NCI-H2171 treated with DMSO at 0.1 percent for 48 hours (cell line): ENCODE data around the gene TOR1B.

Experiments used
- DNase-seq: peaks from one replicate; lab custom pipeline; 2025; lab: John Stamatoyannopoulos, UW

TOR1B gene

GRCh38 chr9:129845373-129845772 is 42.4 kb downstream of the TOR1B start:
- DNase-seq, result no peak

DNA sequence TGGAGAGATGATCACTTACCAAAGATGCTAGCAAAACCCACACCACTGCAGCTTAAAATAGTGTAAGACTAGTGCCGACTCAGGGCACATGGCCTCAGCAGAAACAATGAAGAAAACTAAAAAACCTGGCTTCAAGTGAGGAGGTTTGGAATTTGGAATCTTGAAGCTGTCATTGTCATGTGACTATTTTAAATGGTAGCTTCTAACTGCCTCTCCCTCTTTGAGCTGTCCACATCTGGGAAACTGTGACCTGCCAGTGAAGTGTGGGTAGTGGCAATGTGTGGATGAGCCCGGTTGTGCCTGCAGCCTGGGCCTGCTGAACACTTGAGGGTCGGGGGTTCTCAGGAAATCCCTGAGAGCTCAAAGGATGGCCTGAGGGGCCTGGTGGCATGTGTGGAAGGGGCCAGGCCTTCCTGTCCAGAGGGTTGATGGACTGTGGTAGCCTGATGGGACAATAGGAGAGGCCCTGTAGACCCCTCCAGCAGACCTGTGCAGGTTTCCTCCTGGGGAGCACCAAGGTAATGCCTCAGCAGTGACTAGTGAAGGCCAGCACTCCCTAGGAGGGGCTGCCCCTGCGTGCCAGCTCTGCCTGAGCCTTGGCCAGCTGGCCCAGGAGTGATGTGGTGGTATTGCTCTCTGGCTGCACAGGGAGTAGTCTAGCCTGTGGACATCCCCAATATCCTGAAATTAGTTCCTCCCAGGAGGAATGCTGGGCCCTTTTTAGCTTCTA is 45.9 kb downstream of the TOR1B start:
- DNase-seq, result no peak

GRCh38 chr9:129849901-129850300 is 46.9 kb downstream of the TOR1B start:
- no peak for DNase-seq

DNA sequence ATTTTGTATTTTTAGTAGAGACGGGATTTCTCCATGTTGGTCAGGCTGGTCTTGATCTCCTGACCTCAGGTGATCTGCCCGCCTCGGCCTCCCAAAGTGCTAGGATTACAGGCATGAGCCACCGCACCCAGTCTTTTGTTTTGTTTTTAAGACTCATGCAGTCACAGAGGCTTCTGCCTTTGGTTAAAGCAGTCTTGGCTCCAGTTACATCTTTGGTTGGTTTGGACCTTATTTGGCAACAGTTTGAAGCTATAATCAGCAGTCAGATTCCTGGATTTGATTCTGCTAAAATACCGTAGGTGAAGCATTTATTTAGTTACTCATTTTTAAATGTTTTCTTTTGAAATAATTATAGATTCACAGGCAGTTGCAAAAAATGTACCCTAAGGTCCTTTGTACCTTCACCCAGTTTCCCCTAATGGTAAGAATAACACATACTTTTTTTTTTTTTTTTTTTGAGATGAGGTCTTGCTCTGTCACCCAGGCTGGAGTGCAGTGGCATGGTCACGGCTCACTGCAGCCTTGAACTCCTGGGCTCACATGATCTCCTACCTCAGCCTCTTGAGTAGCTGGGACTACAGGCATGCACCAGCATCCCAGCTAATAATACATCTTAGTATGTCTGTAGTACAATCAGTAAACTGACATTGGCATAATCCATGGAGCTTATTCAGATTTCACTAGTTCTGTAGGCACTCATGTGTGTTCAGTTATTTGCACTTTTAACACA is 48.0 kb downstream of the TOR1B start:
- DNase-seq, result no peak

DNA sequence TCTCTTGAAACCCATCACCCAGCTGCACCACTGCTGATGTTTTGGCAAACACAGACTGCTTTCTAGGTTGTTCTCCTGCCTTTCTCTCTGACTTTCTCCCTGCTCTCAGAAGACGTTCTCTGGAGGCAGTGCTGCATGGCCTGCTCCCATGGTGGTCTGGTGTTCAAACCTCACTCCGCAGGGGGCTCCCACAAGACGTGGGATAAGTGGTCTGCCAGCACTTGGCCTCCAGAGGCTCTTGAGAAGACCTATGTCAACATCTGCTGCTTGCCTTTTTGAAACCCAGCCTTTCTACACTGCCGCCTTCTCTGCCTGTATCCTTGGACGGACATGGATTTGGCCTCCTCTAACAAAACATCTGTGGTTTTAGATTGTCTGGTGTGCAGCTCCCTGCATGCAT is 48.8 kb downstream of the TOR1B start:
- no peak for DNase-seq

DNA sequence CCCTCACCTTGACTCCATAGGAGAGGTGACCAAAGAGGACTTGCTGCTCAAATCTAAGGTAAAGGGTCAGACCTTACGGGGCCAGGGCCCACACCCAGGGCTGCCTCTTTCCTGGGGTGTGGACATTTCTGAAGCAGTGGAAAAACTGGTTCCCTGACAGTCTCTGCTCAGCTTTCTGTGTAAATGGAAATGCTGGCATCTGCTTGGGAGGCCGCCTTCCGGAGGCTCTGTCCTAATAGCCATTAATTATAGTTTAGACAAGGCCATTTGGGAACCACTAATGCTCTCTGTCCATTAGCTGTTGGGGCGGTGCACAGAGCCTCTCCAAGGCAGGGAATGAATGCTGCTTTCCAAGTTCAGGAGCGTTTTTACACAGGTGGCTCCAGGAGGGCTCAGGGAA is 49.6 kb downstream of the TOR1B start:
- DNase-seq, result no peak

GRCh38 chr9:129853614-129854013 is 50.6 kb downstream of the TOR1B start:
- peak; percentile 26 for DNase-seq

DNA sequence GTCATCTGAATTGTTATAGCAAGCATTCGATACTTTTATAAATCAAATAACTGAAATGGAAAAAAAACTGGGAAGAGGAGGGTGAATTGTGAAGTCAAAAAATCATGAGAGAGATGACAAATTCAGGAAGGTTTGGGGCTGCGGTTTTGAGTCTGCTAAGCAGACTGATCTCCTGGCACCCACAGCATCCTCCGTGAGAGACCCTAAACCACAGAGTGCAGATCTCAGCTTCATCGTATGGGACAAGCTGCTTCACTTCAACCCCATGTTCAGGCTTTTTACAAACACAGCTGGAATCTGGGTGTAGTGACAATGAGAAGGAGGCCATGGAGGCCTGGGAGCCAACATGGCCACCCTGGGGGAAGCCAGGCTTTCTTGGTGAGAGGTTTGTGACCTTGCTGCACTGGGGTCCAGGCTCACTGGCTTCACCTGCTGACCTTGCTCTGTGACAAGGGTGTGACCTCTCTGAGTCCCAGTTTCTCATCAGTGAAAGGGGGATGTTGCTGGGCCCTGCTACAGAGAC is 51.7 kb downstream of the TOR1B start:
- DNase-seq, result no peak

- peak; percentile 24 for DNase-seq
Measured at GRCh38 chr9:129857207-129857606, 54.2 kb downstream of the TOR1B start.

- no peak for DNase-seq
Measured at GRCh38 chr9:129858167-129858962, 55.4 kb downstream of the TOR1B start.
